Measurements from ENCODE around the gene RALA.

RALA gene, protein sequence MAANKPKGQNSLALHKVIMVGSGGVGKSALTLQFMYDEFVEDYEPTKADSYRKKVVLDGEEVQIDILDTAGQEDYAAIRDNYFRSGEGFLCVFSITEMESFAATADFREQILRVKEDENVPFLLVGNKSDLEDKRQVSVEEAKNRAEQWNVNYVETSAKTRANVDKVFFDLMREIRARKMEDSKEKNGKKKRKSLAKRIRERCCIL

GRCh38 chr7:39623047-39623731 is at the start of gene RALA:
TSS of gene RALA (plus strand) at chr7:39623572. CDS start at chr7:39686668, 63,096 bp downstream.
- peak; percentile 79 to 87 (median 81) for DNase-seq (ENCODE audit: low read depth in 2 of 3, low spot score in 1 of 3)

- no peak for DNase-seq (ENCODE audit: low read depth in 2 of 3, low spot score in 1 of 3)
Observed at GRCh38 chr7:39574673-39575349, 48.6 kb upstream of the RALA start.

GRCh38 chr7:39577229-39577874 is 46.0 kb upstream of the RALA start:
- DNase-seq (ENCODE audit: low read depth in 2 of 3, low spot score in 1 of 3) = no peak

DNA sequence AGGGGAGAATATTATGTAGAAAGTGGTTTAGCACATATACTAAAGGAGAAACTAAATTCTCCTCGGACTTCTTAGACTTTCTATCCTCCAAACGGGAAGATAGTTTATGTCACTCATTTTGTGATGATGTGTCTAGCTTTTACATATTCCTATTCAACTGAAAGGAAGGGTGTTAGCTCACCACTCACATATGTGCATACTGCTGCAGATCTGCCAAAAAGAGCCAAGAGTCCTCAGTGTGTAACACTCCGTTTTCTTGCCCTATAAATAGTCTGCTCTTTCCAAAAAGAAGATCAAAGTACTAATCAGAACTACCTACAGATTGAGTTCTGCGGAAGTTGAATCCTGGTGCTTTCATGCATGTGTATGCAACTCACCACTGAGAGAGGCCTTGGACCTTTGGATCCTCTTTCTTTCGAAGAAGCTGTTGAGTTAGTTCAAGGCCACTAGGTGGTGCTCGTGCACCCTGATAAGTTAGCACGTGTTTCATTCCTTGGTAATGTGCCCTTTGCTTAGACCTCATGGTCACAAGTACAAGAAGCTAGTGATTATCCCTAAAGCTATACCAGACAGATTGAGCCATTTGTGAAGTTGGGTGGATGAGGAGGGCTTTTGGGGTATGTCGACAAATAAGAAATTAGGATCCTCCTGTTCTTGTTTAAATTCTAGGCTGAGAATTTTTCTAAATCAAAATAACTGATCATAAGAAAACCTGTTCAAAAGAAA is 43.1 kb upstream of the RALA start:
- peak; percentile 58 to 74 (median 61) for DNase-seq (ENCODE audit: low read depth in 2 of 3, low spot score in 1 of 3)

DNA sequence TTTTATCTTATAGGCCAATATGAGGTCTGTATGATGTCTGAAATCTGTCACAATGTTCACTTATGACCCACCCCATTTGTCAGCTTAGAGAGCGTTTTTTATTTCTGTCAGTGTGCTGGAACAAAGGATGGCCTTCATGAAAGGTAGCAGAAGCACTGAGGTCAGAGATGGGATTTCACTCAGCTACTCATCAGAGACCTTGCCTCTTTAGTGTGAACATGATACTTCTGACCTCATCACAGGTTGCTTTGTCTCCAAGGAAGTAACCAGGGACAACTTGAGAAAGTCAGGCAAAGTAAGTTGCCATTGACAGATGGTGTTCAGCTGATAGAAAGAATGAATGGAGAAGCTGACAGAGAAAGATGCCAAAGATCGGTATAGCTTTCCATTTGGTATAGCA is 40.8 kb upstream of the RALA start:
- DNase-seq (ENCODE audit: low read depth in 2 of 3, low spot score in 1 of 3) = no peak

- no peak for DNase-seq (ENCODE audit: low read depth in 2 of 3, low spot score in 1 of 3)
Observed at GRCh38 chr7:39583539-39583938, 39.8 kb upstream of the RALA start.

- no peak for DNase-seq (ENCODE audit: low read depth in 2 of 3, low spot score in 1 of 3)
Observed at GRCh38 chr7:39587393-39587792, 36.0 kb upstream of the RALA start.

DNA sequence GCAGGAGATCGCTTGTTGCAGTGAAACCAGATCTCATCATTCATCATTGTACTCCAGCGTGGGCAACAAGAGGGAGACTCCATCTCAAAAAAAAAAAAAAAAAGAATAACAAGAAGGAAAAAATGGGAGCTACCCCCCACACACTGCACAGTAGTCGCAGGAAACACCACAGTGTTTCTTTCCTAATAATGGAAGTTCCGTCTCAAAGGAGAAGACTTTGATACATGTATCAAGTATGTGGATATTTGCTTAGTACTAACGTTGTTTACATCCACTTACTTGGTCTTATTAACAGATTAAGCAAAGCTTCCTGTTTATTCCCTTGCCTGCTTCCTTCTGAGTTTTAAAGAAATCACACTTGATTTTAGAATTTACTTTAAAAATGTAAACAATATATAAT is 35.0 kb upstream of the RALA start:
- DNase-seq (ENCODE audit: low read depth in 2 of 3, low spot score in 1 of 3) = no peak

DNA sequence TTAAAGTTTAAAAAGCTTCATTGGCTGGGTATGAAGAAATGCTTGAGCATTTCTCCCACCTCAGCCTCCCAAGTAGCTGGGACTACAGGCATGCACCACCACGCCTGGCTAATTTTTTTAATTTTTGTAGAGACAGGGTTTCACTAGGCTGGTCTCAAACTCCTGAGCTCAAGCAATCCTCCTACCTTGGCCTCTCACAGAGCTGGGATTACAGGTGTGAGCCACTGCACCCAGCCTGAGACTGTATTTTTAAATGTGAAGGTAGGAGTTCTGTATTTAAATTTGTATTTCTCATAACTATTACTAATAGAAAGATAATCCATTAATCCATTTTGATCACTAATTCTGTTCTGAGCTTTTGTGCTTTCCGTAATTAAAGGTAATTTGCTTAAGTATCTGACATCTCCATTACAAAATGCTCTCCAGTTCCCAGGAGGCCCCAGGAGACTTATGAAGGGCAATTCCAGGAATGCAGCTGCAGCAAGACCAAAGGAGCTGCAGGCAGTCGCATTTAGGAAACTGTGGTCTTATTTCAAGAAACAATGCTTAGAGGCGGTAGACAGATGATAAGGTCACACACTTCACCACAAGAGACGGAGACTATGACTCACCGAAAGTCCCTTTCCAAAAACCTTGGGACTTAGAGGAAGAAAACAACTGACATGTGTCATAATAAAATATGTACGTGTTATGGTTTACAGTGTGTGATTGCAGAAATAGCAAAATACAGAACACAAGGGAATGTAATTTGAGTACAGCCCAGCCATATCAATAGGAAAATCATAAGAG is 33.9 kb upstream of the RALA start:
- DNase-seq (ENCODE audit: low read depth in 2 of 3, low spot score in 1 of 3) = peak; percentile 53 to 78 (median 57)

- DNase-seq (ENCODE audit: low read depth in 2 of 3, low spot score in 1 of 3) = no peak
Observed at GRCh38 chr7:39592586-39592985, 30.8 kb upstream of the RALA start.

DNA sequence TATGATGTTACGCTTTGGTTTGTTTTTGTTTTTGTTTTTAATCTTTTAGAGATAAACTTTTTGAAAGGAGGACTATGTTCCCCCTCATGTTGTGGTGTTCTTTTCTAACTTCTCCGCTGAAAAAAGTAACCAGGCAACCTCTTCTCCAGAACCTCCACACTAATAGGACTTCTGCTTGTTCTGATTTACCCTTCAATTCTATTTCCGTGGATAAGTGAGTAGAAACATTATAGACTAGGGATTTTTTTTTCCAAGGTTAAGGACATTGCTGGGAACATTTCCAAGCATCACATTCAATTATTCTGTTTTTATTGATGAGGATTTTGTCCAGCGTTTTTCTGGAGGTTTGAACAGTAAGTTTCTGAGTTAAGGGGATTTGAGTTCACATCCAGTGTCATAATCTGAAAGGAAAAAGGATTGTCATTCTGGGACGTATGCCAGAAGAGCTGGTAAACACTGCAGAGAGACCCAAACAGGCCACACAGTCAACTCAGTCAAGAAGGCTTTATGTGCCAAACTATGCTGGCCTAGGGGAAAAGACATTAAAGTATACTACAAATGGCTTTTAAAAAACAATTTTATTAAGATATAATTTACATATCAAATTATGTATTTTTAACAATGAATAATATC is 28.3 kb upstream of the RALA start:
- no peak for DNase-seq (ENCODE audit: low read depth in 2 of 3, low spot score in 1 of 3)

DNA sequence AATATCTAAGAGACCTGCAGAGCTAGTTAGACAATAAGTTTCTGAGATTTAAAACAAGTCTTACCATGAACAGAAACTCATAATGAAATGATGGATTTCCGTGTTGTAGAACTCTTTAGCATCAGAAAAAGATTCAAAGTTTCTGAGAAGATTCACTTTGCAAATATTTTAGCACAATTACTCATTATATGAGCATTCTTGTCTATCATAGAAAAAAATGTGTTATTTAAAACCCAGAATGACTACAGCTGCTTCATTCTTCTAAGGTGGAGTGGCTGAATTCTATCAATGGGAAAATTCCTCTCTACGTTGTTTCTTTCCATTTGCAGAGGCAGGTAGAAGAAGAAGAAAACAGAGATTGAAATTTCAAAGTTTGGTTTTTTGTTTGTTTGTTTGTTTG is 21.0 kb upstream of the RALA start:
- no peak for DNase-seq (ENCODE audit: low read depth in 2 of 3, low spot score in 1 of 3)

DNA sequence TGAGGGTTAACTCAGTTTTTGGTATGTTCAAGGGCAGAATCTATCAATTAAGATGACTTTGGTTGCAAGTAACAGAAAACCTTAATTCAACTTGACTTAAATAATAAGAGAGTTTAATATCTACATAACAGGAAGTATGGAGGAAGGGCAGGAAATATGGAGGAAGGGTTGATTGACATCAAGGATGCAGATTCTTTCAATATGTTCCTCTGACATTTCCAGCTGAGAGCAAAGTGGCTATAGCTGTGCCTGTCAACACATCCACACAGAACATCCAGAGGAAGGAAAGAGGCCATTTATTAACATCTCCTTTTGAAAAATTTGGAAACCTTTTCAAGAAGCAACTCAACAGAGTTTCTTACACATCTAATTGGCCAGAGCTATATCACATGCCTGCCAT is 19.4 kb upstream of the RALA start:
- no peak for DNase-seq (ENCODE audit: low read depth in 2 of 3, low spot score in 1 of 3)

DNA sequence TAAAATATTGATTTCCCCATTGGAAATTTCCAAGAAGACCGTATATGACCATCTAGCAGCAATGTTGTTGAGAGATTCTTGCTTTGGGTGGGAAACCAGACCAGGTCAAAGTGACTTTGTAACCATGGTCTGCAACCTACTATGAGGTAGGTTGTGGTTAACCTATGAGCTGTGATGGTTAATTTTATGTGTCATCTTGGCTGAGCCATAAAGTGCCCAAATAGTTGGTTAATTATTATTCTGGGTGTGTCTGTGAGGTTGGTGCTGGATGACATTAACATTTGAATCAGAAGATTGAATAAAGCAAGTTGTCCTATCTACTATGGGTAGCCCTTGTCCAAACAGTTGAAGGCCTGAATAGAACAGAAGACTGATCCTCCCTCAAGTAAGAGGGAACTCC is 18.3 kb upstream of the RALA start:
- DNase-seq (ENCODE audit: low read depth in 2 of 3, low spot score in 1 of 3) = no peak

GRCh38 chr7:39606352-39606751 is 17.0 kb upstream of the RALA start:
- DNase-seq (ENCODE audit: low read depth in 2 of 3, low spot score in 1 of 3) = no peak

- DNase-seq (ENCODE audit: low read depth in 2 of 3, low spot score in 1 of 3) = no peak
Observed at GRCh38 chr7:39606941-39607340, 16.4 kb upstream of the RALA start.

DNA sequence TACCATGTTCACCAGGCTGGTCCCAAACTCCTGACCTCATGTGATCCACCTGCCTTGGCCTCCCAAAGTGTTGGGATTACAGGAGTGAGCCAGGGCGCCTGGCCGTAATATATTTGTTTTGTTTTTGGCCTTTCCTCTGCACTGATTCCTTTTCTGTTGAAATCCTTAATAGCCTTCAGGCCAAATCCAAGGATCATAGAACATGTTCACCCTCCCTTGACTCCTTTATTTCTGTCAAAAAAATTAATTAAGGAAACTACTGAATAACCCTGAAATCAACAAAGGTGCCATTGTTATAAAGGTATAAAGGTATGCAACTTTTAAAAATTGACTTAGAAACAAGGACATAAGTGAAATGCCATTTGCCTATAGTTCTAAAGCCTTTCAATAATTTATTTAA is 15.5 kb upstream of the RALA start:
- DNase-seq (ENCODE audit: low read depth in 2 of 3, low spot score in 1 of 3) = no peak

DNA sequence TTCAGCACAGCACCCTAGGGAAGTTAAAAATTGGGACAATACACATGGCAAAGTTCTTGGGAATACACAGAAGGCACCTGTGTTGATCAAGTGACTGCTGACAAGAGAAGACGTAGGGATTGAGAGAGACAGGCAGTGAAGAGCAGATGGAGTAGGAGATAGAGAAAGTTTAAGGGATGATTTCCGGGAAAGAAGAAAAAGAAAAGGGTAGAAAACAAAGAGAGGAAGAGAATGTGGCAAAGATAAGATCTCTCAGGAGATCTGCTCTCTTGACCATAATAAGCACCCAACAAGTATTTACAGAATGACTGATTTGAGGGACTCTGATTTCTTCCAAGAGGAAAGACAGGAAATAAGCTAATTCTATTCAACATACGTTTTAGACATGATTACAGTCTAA is 15.1 kb upstream of the RALA start:
- no peak for DNase-seq (ENCODE audit: low read depth in 2 of 3, low spot score in 1 of 3)

- no peak for DNase-seq (ENCODE audit: low read depth in 2 of 3, low spot score in 1 of 3)
Observed at GRCh38 chr7:39609113-39609934, 14.0 kb upstream of the RALA start.

All from stimulated activated CD4-positive, alpha-beta T cell treated with anti-CD3 and anti-CD28 coated beads, Interleukin-12 subunit alpha, Interleukin-12 subunit beta, amount 100 ng/mL, for 48 hours (primary cell).